Right ventricle myocardium inferior (tissue), 1 donor: ENCODE measurements around the gene CENPB. TPM values are rescaled to one million over a fixed set of nuclear protein-coding genes. Genes with fewer than 3 reads are reported as not detected.
"Not testable (repeated sequence)": the region's sequence is repeated elsewhere in the genome, so short reads cannot be mapped to it uniquely, and the experiment has no call there.

Source experiments
- ATAC-seq: fragments of 200-7000 bp; cut with Tn5 transposase; one replicate; pipeline ENCODE4 v1.9.1; 2020; ENCODE audit warnings: mild to moderate bottlenecking, moderate library complexity
- DNase-seq: peaks from one replicate; pipeline ENCODE4 v3.0.0; 2021; ENCODE audit errors: missing footprints
- intact Hi-C: fragments of 100-400 bp; cut with DNase I; formaldehyde crosslinking; loops from one replicate; pipeline ENCODE4 v1.11.0; 2022
- total RNA-seq: library from RNA; stranded (reverse); fragmentation: NEBNext Ultra II Directional; extraction: Animal tissue kit (Norgen Biotek cat#: 25700); gene quantifications from one replicate; pipeline ENCODE4 v1.2.1, GENCODE V29; 2021
- donor health status: DM: no; HTN: yes; CAD: no; lungs with severe emphysema.

The CENPB gene
- total RNA-seq, 1 donor from 2014 or later: 68.2 TPM

GRCh38 chr20:3795511-3796468 lies 9.2 kb upstream of the CENPB start, which contains the start of gene CDC25B:
Gene CDC25B (plus strand): TSS chr20:3796310. CDS start chr20:3796532, 222 bp downstream.
- ATAC-seq (peak; percentile 95), DNase-seq (peak; percentile 97)
- intact Hi-C loops: loop anchor here (2.0 kb wide), 2 partner anchors 15 to 23 kb away; no protein-coding TSS in a partner anchor

- no peak for ATAC-seq
- peak; percentile 56 for DNase-seq
- intact Hi-C loops: loop anchor here (2.0 kb wide), 2 partner anchors 16 to 24 kb away; no protein-coding TSS in a partner anchor
These were observed 8.3 kb upstream of the CENPB start for GRCh38 chr20:3794701-3795420.

GRCh38 chr20:3794168-3794567 lies 7.6 kb upstream of the CENPB start:
- intact Hi-C loops: loop anchor here (2.0 kb wide), 2 partner anchors 17 to 25 kb away; no protein-coding TSS in a partner anchor
- DNase-seq, ATAC-seq: not testable (repeated sequence)

- intact Hi-C loops, ATAC-seq: not testable (repeated sequence)
- DNase-seq: peak; percentile 4
These were observed 2.7 kb upstream of the CENPB start for GRCh38 chr20:3789201-3789600.

- ATAC-seq: no peak
- intact Hi-C loops: no loop called here
- peak; percentile 17 for DNase-seq
These were observed 2.2 kb upstream of the CENPB start for GRCh38 chr20:3788685-3789155.

- intact Hi-C loops: no loop called here
- ATAC-seq (no peak), DNase-seq (peak; percentile 4)
These were observed 929 bp upstream of the CENPB start for GRCh38 chr20:3787324-3788014.

- no peak for ATAC-seq
- peak; percentile 84 for DNase-seq
- intact Hi-C loops: loop anchor here (1.0 kb wide), 2 partner anchors 34 to 61 kb away; partner anchors contain the start of gene AP5S1
These were observed 435 bp downstream of the CENPB start for GRCh38 chr20:3786126-3786484.

- intact Hi-C loops: loop anchor here (1.0 kb wide), 2 partner anchors 35 to 62 kb away; partner anchors contain the start of gene AP5S1
- DNase-seq: peak; percentile 69
- ATAC-seq: no peak
These were observed 1.1 kb downstream of the CENPB start for GRCh38 chr20:3785240-3786125.

- intact Hi-C loops: no loop called here
- ATAC-seq (no peak), DNase-seq (peak; percentile 14)
These were observed 1.7 kb downstream of the CENPB start for GRCh38 chr20:3784863-3785239.

GRCh38 chr20:3784216-3784853 lies 2.2 kb downstream of the CENPB start:
- DNase-seq: peak; percentile 64
- no peak for ATAC-seq
- intact Hi-C loops: no loop called here

- ATAC-seq: no peak
- peak; percentile 11 for DNase-seq
- intact Hi-C loops: no loop called here
These were observed 2.9 kb downstream of the CENPB start for GRCh38 chr20:3783511-3784195.

- no peak for ATAC-seq
- intact Hi-C loops: no loop called here
- DNase-seq: peak; percentile 39
These were observed 3.5 kb downstream of the CENPB start for GRCh38 chr20:3783068-3783489.

GRCh38 chr20:3782597-3782996 lies 3.9 kb downstream of the CENPB start:
- ATAC-seq: no peak
- intact Hi-C loops: no loop called here

GRCh38 chr20:3781153-3781910 lies 5.2 kb downstream of the CENPB start, which contains the start of gene SPEF1:
Gene SPEF1 (minus strand): TSS chr20:3781448. CDS start chr20:3781287, 161 bp downstream.
- DNase-seq (peak; percentile 82), ATAC-seq (peak; percentile 80)
- intact Hi-C loops: loop anchor here (2.0 kb wide), 1 partner anchor 73 kb away; no protein-coding TSS in a partner anchor

More at GRCh38 chr20:3782597-3782996, 3.9 kb downstream of the CENPB start:
- peak; percentile 6 for DNase-seq

- intact Hi-C loops: no loop called here
- no peak for ATAC-seq
- no peak for DNase-seq
These were observed 7.6 kb downstream of the CENPB start for GRCh38 chr20:3778976-3779375.
